ENCODE data around the gene TNPO1.
A peak's percentile ranks its signal among the peaks of the same experiment; 100 is the strongest.
"Not testable (repeated sequence)": the region's sequence is repeated elsewhere in the genome, so short reads cannot be mapped to it uniquely, and the experiment has no call there.

The TNPO1 gene

DNA sequence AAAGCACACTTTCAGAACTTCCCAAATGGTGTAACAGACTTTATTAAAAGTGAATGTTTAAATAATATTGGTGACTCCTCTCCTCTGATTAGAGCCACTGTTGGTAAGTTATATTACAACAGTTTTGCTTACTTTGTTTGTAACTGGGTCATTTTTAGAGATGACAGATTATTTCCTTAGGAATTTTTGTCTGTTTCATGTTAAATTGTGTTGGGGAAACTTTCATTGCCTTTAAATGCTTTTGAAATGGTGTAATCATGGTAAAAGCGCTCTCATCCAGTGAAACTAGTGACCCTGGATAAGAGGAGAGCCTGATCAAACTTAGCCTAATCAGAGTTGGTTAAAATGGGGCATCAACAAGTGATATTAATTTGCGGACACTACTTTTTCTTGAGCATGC lies 39.4 kb downstream of the TNPO1 start:
- DNase-seq = no peak

DNA sequence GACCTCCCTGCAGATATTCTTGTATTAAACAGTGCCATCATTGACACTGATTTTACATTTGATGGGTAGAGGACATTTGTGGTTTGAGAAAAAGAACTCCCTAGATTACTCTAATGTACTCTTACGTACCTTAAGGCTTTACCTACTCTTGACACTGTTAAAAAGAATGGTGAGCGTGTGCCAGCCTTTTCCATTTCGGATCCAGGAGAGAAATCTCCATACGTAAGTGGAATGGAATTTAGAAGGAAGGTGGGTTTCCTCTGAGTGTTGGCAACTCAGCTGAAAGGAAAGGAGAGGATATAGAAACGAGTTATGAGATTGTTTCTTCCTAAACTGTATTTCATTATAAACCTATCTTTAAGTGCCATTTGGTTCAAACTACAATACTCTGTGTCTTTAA lies 40.9 kb downstream of the TNPO1 start:
- DNase-seq = no peak

DNA sequence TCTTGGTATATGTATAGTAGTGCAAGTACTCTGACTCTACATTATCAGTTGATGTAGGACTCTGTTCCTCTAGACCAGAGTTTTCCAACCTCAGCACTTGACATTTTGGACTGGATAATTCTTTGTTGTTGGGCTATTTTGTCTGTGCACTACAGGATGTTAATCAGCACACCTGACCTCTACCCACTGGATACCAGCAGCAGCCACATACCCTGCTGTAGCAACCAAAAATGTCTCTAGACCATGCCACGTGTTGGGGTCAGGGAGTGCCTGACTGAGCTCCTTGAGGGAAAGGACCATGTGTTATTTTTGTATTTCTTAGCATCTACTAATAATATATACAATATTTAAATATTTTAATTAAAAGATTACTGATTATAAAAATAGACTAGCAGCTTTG lies 42.7 kb downstream of the TNPO1 start:
- no peak for DNase-seq

DNA sequence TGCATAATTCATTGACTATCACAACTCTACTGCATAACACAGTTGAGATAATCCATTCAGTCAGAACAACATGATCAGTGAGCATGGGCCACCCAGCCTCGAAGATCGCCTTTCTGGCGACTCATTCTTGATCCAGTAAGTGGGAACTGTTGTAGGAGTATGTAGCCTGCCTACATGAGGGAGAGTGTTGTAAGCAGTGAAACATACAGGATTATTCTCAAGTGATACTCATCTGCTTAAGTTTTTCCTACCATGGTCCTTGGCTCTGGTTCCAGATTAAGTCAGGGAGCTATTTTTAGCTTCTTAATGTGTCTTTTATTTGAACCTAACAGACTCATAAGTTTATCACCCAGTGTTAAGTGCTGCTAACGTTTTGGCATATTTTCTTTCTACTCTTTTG lies 44.0 kb downstream of the TNPO1 start:
- no peak for DNase-seq

DNA sequence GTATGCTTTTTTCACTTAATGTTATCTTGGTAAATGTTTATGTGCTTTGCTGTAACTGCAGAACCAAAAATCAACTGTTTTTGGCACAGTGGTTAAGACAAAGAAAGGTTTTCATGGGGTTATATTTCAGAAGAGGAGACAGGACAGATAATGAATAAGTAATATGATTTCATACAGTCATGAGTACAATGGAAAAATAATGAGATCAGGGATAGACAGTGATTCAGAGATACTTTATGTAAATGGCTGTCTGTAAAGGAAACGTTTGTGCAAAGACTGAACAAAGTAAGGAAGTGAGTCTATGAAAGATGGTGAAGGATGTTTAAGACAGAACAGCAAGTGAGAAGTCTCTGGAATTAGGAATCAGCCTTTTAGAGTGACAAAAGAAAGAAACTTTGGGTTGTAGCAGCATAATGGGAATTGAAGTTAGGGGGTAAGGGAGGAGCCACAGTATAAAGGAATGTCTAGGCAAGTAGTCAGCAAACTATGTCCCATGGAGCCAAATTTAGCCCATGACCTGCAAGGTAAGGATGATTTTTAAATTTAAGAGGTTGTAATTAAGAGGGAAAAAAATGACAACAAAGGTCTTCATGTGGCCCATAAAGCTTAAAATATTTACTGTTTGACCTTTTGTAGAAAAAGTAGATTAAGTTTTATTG lies 55.0 kb downstream of the TNPO1 start:
- DNase-seq = no peak

DNA sequence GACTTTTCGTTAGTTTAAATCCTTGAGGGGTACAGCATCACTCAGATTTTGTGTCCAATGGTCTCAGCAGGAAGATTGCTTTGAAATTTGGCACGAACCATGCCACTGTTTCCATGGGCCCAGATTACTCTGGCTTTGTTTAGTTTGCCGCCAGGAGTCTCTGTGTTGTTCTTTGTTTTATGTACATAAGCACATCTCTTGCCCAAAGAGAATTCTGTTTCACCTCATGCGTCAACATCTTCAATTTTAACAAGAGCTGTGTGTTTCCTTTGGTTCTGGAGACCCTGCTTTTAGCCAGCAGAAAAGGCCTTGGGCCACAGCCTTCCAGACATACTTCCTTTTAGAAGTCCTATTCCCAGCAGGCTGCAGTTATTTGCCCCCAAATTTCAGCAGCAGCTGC lies 62.4 kb downstream of the TNPO1 start:
- no peak for DNase-seq

DNA sequence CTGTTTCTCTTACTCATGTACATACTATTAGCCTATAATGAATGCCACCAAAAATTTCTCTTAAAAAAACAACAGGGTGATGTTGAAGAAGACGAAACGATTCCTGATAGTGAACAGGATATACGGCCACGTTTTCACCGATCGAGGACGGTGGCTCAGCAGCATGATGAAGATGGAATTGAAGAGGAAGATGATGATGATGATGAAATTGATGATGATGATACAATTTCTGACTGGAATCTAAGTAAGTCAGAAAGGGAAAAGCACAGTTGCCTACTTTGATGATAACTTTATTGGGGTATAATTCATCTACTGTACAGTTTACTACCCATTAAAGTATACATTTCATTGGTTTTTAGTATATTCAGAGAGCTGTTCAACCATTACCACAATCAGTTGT lies 66.5 kb downstream of the TNPO1 start:
- no peak for DNase-seq

DNA sequence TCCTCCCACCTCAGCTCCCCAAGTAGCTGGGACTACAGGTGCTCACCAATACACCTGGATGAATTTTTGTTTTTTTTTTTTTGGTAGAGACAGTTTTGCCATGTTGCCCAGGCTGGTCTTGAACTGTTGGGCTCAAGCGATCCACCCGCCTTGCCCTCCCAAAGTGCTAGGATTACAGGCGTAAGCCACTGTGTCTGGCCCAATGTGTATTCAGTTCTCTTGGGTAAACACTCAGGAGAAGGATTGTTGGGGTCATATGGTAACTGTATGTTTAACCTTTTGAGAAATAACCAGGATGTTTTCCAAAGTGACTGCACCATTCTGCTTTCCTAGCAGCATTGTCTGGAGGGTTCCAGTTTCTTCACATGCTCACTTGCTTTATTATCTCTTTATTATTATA lies 67.4 kb downstream of the TNPO1 start:
- DNase-seq = no peak

DNA sequence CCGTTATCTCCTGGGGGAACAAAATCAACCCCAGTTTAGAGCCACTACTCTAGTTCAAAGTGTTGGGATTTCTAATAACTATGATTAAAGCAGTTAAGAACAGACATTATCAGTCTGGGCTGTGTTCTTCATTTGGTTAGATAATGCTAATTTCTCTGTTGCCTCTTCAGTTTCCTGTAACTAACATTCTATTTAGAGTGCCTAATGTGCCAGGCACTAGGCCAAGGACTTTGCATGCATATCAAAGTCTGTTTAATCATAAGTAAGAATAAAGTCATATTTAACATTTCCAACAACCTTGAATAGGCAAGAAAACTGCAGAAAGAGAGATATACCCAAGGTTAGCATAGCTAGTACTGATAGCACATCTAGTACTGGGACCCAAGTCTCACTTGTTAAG lies 68.4 kb downstream of the TNPO1 start:
- DNase-seq = no peak

DNA sequence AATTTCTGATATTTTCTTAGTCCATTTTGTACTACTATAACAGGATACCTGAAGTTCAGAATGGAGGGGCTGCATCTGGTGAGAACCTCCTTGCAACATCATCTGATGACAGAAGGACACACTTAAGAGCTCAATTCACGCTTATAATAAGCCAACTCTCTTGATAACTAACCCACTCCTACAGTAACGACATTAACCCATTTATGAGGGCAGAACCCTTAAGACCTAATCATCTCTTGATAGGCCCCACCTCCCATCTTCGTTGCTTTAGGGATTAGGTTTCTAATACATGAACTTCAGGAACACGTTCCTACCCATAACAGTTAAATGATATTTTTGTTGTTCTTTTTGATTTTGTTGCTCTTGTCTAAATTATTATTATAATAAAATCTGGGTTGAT lies 69.4 kb downstream of the TNPO1 start:
- no peak for DNase-seq

DNA sequence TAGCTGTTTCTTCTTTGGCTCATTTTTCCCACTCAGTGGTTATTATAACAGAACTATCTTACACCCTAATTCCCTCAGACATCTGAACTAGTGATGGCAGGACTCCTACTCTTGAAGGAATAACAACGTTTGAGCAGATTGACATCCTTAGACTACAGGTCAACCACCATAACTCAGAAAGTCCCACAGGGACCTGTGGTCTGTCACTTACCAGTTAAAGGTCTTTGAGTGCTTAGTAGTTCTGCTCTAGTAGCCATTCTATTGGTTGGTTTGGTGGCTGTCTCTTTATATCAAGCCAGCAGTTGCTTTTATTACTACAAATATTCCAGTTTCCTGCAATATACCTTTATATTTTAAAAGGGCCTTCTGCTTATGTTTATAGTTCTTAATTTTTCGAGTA lies 72.1 kb downstream of the TNPO1 start:
- no peak for DNase-seq

DNA sequence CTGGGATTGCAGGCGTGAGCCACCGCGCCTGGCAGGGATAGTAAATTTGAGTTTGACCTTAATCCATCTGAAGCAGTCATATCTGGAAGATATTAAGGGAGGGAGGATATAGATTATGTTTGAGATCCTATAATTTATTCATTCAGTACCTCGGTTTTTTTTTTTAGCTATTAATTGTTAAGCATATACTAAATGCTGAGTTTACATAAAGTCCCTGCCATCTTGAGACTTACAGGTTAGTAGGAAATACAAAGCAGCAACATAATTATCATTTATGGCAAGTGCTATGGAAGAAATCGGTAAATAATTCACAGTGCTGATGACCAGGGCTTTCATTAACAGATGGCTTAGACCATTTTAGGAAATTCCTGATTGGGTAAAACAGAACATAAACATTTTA lies 72.9 kb downstream of the TNPO1 start:
- DNase-seq = no peak

DNA sequence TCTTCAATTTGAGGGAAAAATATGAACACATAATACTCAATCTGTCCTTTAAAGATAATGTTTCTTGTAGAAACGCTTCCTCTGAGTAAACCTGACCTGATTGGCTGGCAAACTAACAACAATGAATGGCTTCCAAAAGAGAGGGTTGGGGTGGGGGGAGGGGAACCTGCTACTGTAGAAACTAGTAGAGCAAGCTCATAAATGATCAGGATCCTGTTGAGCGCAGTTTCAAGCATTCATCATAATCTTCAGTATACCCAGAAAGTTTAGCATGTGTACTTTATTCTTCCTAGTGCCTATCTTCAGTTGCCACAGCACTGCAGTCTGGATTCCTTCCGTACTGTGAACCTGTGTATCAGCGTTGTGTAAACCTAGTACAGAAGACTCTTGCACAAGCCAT lies 76.4 kb downstream of the TNPO1 start:
- DNase-seq = no peak

DNA sequence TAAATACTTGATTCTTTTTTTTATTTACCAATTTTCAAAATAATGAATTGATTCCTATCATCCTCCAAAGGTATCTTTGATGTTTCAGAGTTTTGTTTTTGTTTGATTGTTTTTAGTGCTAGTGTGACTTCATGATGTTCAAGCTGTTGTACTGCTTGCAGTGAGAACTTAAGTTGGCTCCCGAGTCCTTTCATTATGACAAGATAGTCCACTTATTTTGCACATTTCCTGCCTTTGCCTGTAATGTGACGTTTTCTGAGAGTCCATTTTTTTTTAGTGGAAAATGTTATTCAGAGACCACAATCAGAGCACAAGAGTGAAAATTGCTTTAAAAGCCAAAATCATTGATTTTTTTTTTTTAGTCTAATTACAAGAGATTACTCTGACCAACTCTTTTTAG lies 79.3 kb downstream of the TNPO1 start:
- no peak for DNase-seq

DNA sequence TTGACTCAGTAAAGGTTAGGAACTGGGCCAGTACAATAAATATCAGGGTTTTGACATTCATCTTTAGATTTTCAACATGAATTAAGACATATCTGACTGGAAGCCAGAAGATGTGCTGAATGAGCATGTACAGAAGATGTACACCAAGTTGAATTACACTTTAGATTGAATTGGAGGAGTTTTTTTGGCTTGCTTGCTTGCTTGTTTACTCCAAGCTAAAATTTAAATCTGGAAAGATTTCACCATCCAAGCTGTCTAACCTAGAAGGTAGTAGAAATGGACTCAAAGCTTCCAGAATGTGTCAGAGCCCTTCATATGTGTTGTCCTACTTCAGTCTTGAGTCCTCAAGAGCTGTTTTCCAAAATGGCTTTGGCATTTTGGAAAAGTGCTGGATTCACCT lies 90.3 kb downstream of the TNPO1 start:
- no peak for DNase-seq

DNA sequence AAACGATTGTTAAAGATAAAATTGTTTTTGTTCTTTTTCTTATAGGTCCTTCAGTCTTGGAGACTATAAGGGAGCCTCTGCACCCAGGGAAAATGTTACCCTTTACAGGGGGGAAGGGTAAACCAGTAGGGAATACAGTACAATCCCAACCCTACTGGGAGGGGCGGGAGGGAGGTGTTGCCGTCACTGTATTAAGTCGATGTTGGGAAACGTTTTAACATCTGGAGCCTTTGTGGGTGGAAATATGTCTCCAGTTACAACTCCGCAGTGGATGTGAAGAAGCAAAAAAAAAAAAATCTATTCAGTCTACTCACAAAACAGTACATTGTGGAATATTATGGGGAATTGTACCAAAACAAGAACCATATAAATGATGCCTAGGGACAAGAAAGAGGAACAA lies 92.2 kb downstream of the TNPO1 start:
- no peak for DNase-seq

DNA sequence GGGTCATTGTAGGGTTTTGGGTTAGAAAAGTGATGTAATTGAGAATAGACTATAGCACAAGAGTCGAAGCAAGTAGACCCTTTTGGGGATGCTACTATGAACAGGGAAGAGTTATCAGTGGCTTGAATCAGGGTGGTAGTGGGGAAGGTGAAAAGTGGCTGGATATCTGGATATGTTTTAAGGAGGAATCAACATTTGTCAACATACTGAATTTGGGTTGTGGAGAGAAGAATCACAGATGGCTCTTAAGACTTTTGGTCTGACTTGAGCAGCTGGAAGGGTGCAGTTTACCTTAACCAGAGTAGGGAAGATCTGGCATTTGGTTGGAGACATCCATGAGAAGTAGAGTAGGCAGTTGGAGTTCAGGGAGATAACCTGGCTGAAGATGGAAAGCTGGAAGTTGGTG lies 100.9 kb downstream of the TNPO1 start:
- no peak for DNase-seq

DNA sequence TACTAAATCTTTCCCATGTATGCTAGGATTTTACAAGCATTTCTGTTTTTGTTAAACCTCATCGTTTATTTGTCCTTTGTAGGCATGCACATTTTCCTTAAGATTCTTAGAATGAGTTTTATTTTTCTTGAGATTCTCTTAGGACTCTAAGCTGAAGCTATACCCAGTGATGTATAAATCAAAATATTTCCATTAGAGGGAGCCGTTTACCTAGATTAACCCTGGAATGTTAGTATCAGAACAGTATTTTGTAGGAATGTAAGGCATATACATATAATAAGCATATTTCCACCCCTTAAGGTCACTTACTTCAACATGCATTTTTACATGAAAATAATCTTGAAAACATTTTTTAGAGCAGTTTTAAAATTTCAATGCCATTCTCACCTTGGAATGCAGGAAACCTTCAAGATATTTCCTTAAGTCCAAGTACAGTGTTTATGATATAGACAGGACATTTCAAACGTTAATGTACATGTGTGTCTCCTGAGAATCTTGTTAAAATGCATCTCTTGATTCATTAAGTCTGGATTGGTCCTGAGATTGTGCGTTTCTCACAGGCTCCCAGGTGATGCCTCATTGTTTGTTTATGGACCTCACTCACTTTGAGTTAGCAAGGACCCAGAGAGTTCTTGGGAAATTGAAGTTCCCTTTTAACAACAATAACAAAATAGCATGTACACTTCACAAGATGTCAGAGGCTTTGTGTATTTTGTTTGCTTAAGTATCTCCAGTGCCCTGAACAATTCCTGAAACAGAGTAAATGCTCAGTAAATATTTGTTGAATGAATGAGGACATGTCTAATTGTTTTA lies 104.4 kb downstream of the TNPO1 start:
- DNase-seq = peak; percentile 72

DNA sequence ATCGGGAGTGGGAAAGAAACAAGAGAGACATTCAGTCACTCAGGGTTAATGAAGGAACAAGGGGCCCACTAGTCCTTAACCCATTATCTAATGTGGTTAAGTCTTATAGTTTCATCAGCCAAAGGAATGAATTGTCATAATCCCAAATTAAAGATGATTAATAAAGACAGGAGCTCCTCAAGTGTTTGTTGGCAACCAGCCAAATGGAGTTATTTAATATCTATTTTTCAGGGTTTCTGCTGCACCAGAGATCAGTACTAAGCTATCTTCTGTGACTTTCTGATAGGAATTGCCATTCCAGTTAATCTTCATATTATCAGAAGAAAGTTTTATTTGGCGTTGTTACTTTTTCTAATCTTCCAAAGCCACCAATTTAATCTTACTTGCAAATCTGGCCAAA lies 105.4 kb downstream of the TNPO1 start:
- no peak for DNase-seq

DNA sequence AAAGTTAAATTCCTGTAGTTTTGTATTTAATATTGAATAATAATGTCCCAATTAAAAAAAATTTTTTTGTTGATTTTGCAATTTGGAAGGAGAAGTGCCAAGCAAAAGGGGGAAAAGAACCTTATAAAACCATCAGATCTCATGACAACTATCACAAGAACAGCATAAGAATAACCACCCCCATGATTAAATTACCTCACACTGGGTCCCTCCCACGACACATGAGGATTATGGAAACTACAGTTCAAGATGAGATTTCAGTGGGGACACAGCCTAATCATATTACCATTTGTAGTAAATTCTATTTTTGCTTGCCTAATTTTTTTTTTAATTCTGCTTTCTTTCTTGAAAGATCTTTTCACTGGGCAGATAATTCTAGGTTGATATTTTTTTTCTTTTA lies 106.0 kb downstream of the TNPO1 start:
- no peak for DNase-seq

DNA sequence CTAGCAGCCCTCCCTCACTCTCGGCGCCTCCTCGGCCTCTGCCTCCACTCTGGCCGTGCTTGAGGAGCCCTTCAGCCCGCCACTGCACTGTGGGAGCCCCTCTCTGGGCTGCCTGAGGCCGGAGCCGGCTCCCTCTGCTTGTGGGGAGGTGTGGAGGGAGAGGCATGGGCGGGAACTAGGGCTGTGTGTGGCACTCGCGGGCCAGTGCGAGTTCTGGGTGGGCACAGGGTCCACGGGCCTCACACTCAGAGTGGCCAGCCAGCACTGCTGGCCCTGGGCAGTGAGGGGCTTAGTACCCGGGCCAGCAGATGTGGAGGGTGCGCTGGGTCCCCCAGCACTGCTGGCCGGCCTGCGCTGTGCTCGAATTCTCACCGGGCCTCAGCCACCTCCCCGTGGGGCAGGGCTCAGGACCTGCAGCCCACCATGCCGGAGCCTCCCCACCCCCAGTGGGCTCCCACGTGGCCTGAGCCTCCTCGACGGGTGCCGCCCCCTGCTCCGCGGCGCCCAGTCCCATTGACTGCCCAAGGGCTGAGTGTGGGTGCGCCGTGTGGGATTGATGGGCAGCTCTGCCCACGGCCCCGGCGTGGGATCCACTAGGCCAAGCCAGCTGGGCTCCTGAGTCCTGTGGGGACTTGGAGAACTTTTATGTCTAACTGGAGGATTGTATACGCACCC lies 109.0 kb downstream of the TNPO1 start:
- no peak for DNase-seq

DNA sequence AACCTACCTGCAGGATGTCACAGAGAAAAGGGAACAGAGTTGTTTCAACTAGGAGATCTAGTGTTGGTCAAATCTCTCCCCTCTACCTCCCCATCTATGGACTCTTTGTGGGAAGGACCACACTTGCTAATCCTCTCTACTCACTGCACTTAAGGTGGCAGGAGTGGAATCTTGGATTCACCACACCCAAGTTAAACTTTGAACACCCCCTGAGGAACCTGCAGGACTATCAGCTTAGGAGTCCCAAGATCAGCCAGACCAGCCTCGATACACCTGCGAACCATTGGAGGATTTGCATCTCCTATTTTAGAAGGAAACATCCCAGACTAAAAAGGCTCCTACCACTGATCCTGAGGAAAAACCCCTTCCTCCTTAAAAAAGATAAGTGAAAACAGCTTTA lies 116.2 kb downstream of the TNPO1 start:
- DNase-seq = not testable (repeated sequence)

DNA sequence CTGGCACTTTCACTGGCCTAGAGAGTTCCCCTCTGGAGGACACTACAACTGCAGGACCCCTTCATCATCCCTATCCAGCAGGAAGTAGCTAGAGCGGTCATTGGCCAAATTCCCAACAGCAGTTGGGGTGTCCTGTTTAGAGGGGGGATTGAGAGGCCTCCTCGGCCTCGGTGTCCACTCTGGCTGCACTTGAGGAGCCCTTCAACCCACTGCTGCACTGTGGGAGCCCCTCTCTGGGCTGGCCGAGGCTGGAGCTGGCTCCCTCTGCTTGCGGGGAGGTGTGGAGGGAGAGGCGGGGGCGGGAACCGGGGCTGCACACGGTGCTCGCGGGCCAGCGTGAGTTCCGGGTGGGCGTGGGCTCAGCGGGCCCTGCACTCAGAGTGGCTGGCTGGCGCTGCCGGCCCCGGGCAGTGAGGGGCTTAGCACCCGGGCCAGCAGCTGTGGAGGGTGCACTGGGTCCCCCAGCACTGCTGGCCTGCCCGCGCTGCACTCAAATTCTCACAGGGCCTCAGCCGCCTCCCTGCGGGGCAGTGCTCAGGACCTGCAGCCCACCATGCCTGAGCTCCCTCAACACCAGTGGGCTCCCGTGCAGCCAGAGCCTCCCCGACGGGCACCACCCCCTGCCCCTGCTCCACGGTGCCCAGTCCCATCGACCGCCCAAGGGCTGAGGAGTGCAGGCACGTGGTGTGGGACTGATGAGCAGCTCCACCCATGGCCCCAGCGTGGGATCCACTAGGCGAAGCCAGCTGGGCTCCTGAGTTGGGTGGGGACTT lies 118.7 kb downstream of the TNPO1 start:
- DNase-seq = not testable (repeated sequence)

DNA sequence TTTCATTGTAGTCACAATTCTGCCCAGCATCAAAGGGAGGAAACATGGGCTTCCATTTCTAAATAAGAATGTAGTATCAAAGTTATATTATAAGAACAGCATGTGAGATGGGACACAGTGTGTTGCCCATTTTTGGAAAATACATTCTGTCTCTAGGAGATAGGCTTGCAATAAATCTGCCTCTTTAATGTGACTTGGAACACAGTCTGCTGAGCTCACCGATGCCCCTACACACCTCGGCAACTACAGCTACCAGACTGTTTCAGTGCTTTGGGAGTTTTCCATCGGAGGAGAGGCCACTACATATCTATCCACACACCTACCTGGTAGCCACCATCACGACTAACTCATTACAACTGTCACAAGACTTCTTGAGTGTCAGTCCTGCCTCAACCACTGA lies 120.4 kb downstream of the TNPO1 start:
- DNase-seq = no peak

Measured in OCI-M1 (cell line).